Measurements from ENCODE around the gene TSNAX. TPM values are rescaled to one million over a fixed set of nuclear protein-coding genes. Genes with fewer than 3 reads are reported as not detected.

Gene TSNAX
- total and polyA plus RNA-seq, 2 of the 4 experiments (the other 2 are of a cell fraction), result 19.6 to 60.6 TPM

DNA sequence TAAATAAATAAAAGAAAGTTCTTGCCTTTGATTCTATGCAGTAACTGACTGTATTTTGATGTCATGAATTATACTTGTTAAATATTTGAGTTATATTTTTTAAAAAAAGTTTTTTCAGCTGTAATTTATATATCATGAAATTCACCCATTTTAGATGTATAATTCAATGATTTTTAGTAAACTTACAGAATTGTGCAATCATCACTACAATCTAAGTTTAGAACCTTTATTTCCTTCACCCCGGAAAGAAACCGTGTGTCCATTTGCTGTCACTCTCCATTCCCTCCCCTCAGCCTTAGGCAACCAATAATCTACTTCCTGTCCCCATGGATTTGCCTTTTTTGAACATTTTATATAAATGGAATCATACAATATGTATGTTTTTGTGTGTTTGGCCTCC lies 65.7 kb downstream of the TSNAX start:
- BruUV-seq (replicated peaks), result no TSS peak
- H2BK120ac ChIP-seq (ENCODE audit: low read depth, low read length), result no peak overlapping the region
- no peak overlapping the region for H3K18ac ChIP-seq (ENCODE audit: low read depth, low read length)
- H3K4me2 ChIP-seq (ENCODE audit: low read depth, low read length), result no peak overlapping the region
- no peak overlapping the region for H2AFZ ChIP-seq (replicated peaks; ENCODE audit: low read length, poor library complexity)
- H4K91ac ChIP-seq (ENCODE audit: insufficient read depth, low read depth, low read length), result no peak overlapping the region
- TF ChIP-seq CEBPB (IDR thresholded peaks at IDR 0.05; ENCODE audit: low read depth, low read length) (peak; percentile 40; the same call in 1 of the 2 replicates), CHD1 (IDR thresholded peaks at IDR 0.05; ENCODE audit: low read depth, low read length) (no peak)
- no peak overlapping the region for H3K4me3 ChIP-seq (ENCODE audit: insufficient read depth, low read depth, low read length)
- H3K14ac ChIP-seq (replicated peaks; ENCODE audit: low read depth, low read length), result no peak overlapping the region
- no peak for DNase-seq
- H2BK15ac ChIP-seq (ENCODE audit: low read depth, low read length), result no peak overlapping the region
- no peaks in the 10 kb centered on the region for H4K20me1 ChIP-seq (ENCODE audit: insufficient read depth, low read length)
- ATAC-seq (ENCODE audit: low read depth), result no peak
- POLR2A ChIA-PET (ENCODE audit: unreplicated experiment), result no interaction called here
- H2BK5ac ChIP-seq (ENCODE audit: low read depth, low read length, poor library complexity, severe bottlenecking), result no peak overlapping the region
- no peak overlapping the region for H2AK9ac ChIP-seq (replicated peaks; ENCODE audit: low read depth, low read length, poor library complexity)
- no peak overlapping the region for H3K4ac ChIP-seq (ENCODE audit: low read depth, low read length)
- no peaks in the 10 kb centered on the region for H3K36me3 ChIP-seq (ENCODE audit: control insufficient read depth, insufficient read depth, low read length)
- intact Hi-C loops (cut with micrococcal nuclease), result no loop called here
- CTCF ChIA-PET, result no interaction called here
- H3K4me1 ChIP-seq (ENCODE audit: control insufficient read depth, insufficient read depth, low read length), result peaks cover 3% of the 10 kb centered on the region; the same call in 1 of the 2 replicates
- H4K5ac ChIP-seq (ENCODE audit: low read depth, low read length), result no peak overlapping the region
- H3K9ac ChIP-seq (ENCODE audit: low read depth, low read length), result no peak overlapping the region
- no peak overlapping the region for H2AK5ac ChIP-seq (ENCODE audit: low read depth, low read length)
- H4K8ac ChIP-seq (ENCODE audit: low read depth in 2 of 2, low read length in 2 of 2), result no peak overlapping the region
- no peaks in the 10 kb centered on the region for H3K79me1 ChIP-seq (ENCODE audit: low read depth in 1 of 2, low read length in 2 of 2)
- no CpG with 5 or more reads among the region's 2 CpGs for WGBS, 2 experiments (ENCODE audit: extremely low coverage in 2 of 2, insufficient read length in 1 of 2)
- H3K27ac ChIP-seq (ENCODE audit: insufficient read depth, low read length), result no peak overlapping the region
- H3K56ac ChIP-seq (ENCODE audit: extremely low read depth, insufficient read depth, low read length), result no peak overlapping the region
- H3K9me1 ChIP-seq (ENCODE audit: insufficient read depth, low read length), result no peaks in the 10 kb centered on the region
- H3K27me3 ChIP-seq (ENCODE audit: control insufficient read depth, insufficient read depth, low read length), result no peaks in the 10 kb centered on the region
- no peak overlapping the region for H3K23ac ChIP-seq (ENCODE audit: low read depth, low read length)
- in situ Hi-C loops (cut with MboI; ENCODE audit: low sequenced_read_pairs), result no loop called here
- dilution Hi-C loops (cut with HindIII; ENCODE audit: low sequenced_read_pairs, unreplicated experiment), result no loop called here
- no peak overlapping the region for H2BK20ac ChIP-seq (ENCODE audit: low read depth, low read length)
- no peaks in the 10 kb centered on the region for H3K9me3 ChIP-seq (ENCODE audit: control insufficient read depth, insufficient read depth, low read length)

Measured in IMR-90 (cell line).